OCI-LY1 (cell line): ENCODE results near the gene SUMO4.

ENCODE experiments used
- H2AFZ ChIP-seq: fragments of 200-600 bp; sonication (generic), shearing (Covaris generic); 2 replicates; pipeline ENCODE4 v1.6.0; 2014; ENCODE audit warnings: antibody characterized with exemption, mild to moderate bottlenecking, low read length
- H3F3A ChIP-seq: fragments of 200-600 bp; sonication (generic), shearing (Covaris generic); 2 replicates; pipeline ENCODE4 v1.6.0; 2014; ENCODE audit warnings: mild to moderate bottlenecking, antibody characterized with exemption, low read length, moderate library complexity; ENCODE audit not compliant: insufficient read depth
- H3K27ac ChIP-seq: fragments of 200-600 bp; sonication (generic); 2 replicates; pipeline ENCODE4 v1.5.1; 2014; ENCODE audit warnings: low read length, mixed run types, mild to moderate bottlenecking, low read depth; ENCODE audit not compliant: poor library complexity, severe bottlenecking
- H3K27me3 ChIP-seq: fragments of 200-600 bp; sonication (generic); 2 replicates; pipeline ENCODE4 v1.6.0; 2014; ENCODE audit warnings: antibody characterized with exemption, mild to moderate bottlenecking, low read length, moderate library complexity; ENCODE audit not compliant: insufficient read depth
- H3K36me3 ChIP-seq: fragments of 200-600 bp; sonication (generic); 2 replicates; pipeline ENCODE4 v1.6.1; 2014; ENCODE audit warnings: mild to moderate bottlenecking, antibody characterized with exemption, low read length, moderate library complexity, mixed read lengths; ENCODE audit not compliant: insufficient read depth
- H3K4me1 ChIP-seq: fragments of 200-600 bp; sonication (generic); 2 replicates; pipeline ENCODE4 v1.5.1; 2014; ENCODE audit warnings: mild to moderate bottlenecking, low read length, moderate library complexity; ENCODE audit not compliant: insufficient read depth, severe bottlenecking
- H3K4me2 ChIP-seq: fragments of 200-600 bp; sonication (generic), shearing (Covaris generic); 2 replicates; pipeline ENCODE4 v1.6.1; 2014; ENCODE audit warnings: low read length
- H3K4me3 ChIP-seq: fragments of 200-600 bp; sonication (generic); 2 replicates; pipeline ENCODE4 v1.5.1; 2014; ENCODE audit warnings: low read length, low read depth, mild to moderate bottlenecking, mixed read lengths; ENCODE audit not compliant: poor library complexity, severe bottlenecking
- H3K79me2 ChIP-seq: fragments of 200-600 bp; shearing (Covaris generic); 2 replicates; pipeline ENCODE4 v1.6.1; 2016; ENCODE audit warnings: mixed run types, low read length, mixed read lengths; ENCODE audit not compliant: insufficient read depth
- H3K9ac ChIP-seq: fragments of 200-600 bp; sonication (generic), shearing (Covaris generic); 2 replicates; pipeline ENCODE4 v1.6.1; 2014; ENCODE audit warnings: mild to moderate bottlenecking, low read length, mixed read lengths
- H3K9me2 ChIP-seq: fragments of 200-600 bp; sonication (generic), shearing (Covaris generic); 2 replicates; pipeline ENCODE4 v1.6.1; 2014; ENCODE audit warnings: low read depth, mild to moderate bottlenecking, low read length, mixed read lengths
- H3K9me3 ChIP-seq: fragments of 200-600 bp; shearing (Covaris generic); 2 replicates; pipeline ENCODE4 v1.6.1; 2014; ENCODE audit warnings: low read length, mixed read lengths
- H4K20me1 ChIP-seq: fragments of 200-600 bp; sonication (generic), shearing (Covaris generic); 2 replicates; pipeline ENCODE4 v1.6.0; 2016; ENCODE audit warnings: mild to moderate bottlenecking, low read length; ENCODE audit not compliant: insufficient read depth
- EZH2 ChIP-seq: fragments of 200-600 bp; sonication (generic), shearing (Covaris generic); IDR thresholded peaks from 2 replicates; pipeline ENCODE4 v1.8.0; 2017; ENCODE audit warnings: borderline replicate concordance, mixed run types, mild to moderate bottlenecking, antibody characterized with exemption, low read length, moderate library complexity, mixed read lengths
- TF ChIP-seq, protein P1 (sequence below): fragments of 200-600 bp; sonication (generic), shearing (Covaris generic); IDR thresholded peaks from 2 replicates; pipeline ENCODE4 v1.5.1; 2017; ENCODE audit warnings: mild to moderate bottlenecking, antibody characterized with exemption, low read length, moderate library complexity, mixed read lengths

SUMO4 gene

DNA sequence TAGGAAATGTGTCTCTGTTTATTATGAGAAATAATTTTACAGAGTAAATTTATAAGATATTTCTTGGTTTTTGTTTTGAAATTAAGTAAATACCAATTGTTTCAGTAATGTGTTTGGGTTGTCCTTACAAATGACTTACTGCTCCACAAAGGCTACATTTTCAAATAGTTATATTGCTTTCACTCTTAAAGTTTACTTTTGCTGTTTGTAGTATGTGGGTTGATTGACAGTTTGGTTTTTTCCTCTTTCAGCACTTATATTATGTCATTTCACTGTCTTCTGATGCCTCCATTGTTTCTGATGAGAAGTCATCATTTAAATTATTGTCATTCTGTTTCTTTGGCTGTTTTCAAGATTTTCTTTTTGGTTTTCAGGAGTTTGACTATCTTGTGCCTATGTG lies 34.9 kb upstream of the SUMO4 start:
- no peak overlapping the region for H3K9ac ChIP-seq
- no peak for TF ChIP-seq EZH2
- no peak overlapping the region for H3K4me3 ChIP-seq
- no peaks in the 10 kb centered on the region for H4K20me1 ChIP-seq
- H3K4me1 ChIP-seq: peaks cover 5% of the 10 kb centered on the region
- H3K36me3 ChIP-seq: peaks cover 7% of the 10 kb centered on the region
- peaks cover 78% of the 10 kb centered on the region for H3K79me2 ChIP-seq
- no peak overlapping the region for H3K27ac ChIP-seq
- H3K27me3 ChIP-seq: no peaks in the 10 kb centered on the region
- no peaks in the 10 kb centered on the region for H3K9me3 ChIP-seq
- H3F3A ChIP-seq: no peaks in the 10 kb centered on the region
- no peak overlapping the region for H2AFZ ChIP-seq
- H3K4me2 ChIP-seq: no peak overlapping the region
- no peaks in the 10 kb centered on the region; the same call in 1 of the 2 replicates for H3K9me2 ChIP-seq

DNA sequence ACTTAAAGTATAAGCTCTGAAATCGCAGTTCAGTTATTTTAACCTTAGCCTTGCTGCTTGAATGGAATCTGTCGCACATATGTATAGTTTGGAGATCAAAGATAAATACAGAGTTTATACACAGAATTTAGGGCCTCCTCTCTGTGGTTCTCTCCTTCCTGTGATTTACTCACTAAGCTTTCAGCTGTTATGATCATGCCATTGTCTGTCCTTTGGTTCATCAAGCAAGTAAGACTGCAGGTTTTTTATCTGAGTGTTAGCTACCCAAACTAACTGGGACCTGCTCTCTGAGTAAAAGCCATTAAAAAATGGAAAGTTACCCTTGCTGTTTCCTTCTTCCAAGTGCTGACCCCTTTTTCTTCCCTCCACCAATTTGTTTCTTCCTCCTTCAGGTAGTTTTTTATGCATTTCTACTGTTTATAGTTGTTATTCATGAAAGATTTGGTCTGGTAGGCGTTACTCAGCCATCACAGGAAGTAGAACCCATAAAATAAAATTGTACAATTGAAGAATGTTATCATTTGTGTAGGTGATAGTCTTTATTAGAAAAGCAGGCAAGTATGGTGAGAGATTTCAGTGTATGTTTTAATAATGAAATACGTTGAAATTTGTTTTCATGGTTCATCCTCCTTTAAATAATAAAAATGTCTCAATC lies 33.7 kb upstream of the SUMO4 start:
- H4K20me1 ChIP-seq: no peaks in the 10 kb centered on the region
- peaks cover 74% of the 10 kb centered on the region for H3K79me2 ChIP-seq

DNA sequence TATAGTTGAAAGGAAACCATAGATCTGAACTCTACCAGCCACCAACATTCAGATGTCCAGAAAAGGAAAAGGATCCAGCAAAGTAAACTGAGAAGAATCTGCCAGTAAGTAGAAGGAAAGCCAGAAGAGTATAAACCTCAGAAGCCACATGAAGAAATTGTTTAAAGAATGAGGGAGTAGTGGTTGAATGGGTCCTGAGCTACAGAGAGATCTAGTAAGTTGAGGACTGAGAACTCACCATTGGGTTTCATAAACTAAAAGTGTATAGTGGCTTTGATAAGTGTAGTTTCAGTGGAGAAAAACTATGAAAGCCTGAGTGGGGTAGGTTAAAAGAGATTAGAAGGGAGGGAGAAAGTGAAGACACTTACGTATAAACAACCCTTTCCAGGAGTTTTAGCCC lies 32.0 kb upstream of the SUMO4 start:
- no peaks in the 10 kb centered on the region for H3K27me3 ChIP-seq
- no peak overlapping the region for H3K27ac ChIP-seq
- H4K20me1 ChIP-seq: no peaks in the 10 kb centered on the region; the same call in 1 of the 2 replicates
- peaks cover 68% of the 10 kb centered on the region for H3K79me2 ChIP-seq
- H2AFZ ChIP-seq: no peak overlapping the region
- H3K36me3 ChIP-seq: peaks cover 14% of the 10 kb centered on the region; the same call in 1 of the 2 replicates
- TF ChIP-seq, protein P1, sequence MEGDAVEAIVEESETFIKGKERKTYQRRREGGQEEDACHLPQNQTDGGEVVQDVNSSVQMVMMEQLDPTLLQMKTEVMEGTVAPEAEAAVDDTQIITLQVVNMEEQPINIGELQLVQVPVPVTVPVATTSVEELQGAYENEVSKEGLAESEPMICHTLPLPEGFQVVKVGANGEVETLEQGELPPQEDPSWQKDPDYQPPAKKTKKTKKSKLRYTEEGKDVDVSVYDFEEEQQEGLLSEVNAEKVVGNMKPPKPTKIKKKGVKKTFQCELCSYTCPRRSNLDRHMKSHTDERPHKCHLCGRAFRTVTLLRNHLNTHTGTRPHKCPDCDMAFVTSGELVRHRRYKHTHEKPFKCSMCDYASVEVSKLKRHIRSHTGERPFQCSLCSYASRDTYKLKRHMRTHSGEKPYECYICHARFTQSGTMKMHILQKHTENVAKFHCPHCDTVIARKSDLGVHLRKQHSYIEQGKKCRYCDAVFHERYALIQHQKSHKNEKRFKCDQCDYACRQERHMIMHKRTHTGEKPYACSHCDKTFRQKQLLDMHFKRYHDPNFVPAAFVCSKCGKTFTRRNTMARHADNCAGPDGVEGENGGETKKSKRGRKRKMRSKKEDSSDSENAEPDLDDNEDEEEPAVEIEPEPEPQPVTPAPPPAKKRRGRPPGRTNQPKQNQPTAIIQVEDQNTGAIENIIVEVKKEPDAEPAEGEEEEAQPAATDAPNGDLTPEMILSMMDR: no peak
- TF ChIP-seq EZH2: no peak
- H3F3A ChIP-seq: no peaks in the 10 kb centered on the region
- no peak overlapping the region for H3K4me3 ChIP-seq
- no peaks in the 10 kb centered on the region; the same call in 1 of the 2 replicates for H3K9me2 ChIP-seq
- H3K4me2 ChIP-seq: no peak overlapping the region
- peaks cover 5% of the 10 kb centered on the region for H3K4me1 ChIP-seq
- no peak overlapping the region for H3K9ac ChIP-seq
- no peaks in the 10 kb centered on the region for H3K9me3 ChIP-seq

More for the DNA sequence above, 33.7 kb upstream of the SUMO4 start:
- H3K9me3 ChIP-seq: no peaks in the 10 kb centered on the region
- H2AFZ ChIP-seq: no peak overlapping the region
- no peak overlapping the region for H3K4me2 ChIP-seq
- no peaks in the 10 kb centered on the region for H3K27me3 ChIP-seq
- peaks cover 5% of the 10 kb centered on the region for H3K4me1 ChIP-seq
- no peak overlapping the region for H3K9ac ChIP-seq
- H3F3A ChIP-seq: no peaks in the 10 kb centered on the region
- TF ChIP-seq, protein P1: no peak
- TF ChIP-seq EZH2: no peak
- no peak overlapping the region for H3K4me3 ChIP-seq
- peaks cover 7% of the 10 kb centered on the region; the same call in 1 of the 2 replicates for H3K36me3 ChIP-seq
- no peaks in the 10 kb centered on the region; the same call in 1 of the 2 replicates for H3K9me2 ChIP-seq
- no peak overlapping the region for H3K27ac ChIP-seq

DNA sequence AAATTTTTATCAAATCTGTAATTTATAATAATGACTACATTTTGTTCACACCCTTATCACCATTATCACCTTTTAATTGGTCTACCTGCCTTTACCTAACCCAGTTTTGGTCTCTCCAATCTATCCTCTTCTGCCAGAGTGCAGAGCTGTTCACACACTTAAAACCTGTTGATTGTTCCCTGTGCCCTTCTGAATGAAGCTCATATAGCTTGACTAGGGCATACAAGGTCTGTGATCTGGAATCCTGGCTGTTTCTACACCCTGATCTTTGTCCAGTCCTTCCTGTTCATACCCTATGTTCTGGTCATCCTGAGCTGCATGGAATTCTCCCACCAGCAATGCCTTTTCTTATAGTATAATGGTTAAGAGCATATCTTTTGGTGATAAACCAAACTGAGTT lies 28.9 kb upstream of the SUMO4 start:
- Histone ChIP-seq H3K9ac (no peak overlapping the region), H3K27ac (no peak overlapping the region), H3F3A (no peaks in the 10 kb centered on the region), H2AFZ (no peak overlapping the region), H3K79me2 (peaks cover 57% of the 10 kb centered on the region), H3K9me2 (no peaks in the 10 kb centered on the region; the same call in 1 of the 2 replicates), H3K36me3 (peaks cover 31% of the 10 kb centered on the region; the same call in 1 of the 2 replicates), H3K4me1 (peaks cover 2% of the 10 kb centered on the region), H3K4me2 (no peak overlapping the region), H4K20me1 (no peaks in the 10 kb centered on the region; the same call in 1 of the 2 replicates), H3K4me3 (no peak overlapping the region), H3K27me3 (no peaks in the 10 kb centered on the region), H3K9me3 (no peaks in the 10 kb centered on the region)
- TF ChIP-seq, protein P1: no peak
- TF ChIP-seq EZH2: no peak
